GM21717 (cell line): Measurements from ENCODE around the gene ABCG2.

Experiments used
- ATAC-seq: cut with Tn5 transposase; IDR thresholded peaks from one replicate; pipeline ENCODE4 v1.9.1; 2021; ENCODE audit warnings: mild to moderate bottlenecking, moderate library complexity; ENCODE audit not compliant: unreplicated experiment

The ABCG2 gene

GRCh38 chr4:88158489-88159228 lies at the start of gene ABCG2:
TSS of gene ABCG2 (minus strand) at chr4:88158639. CDS start at chr4:88139995, 18,644 bp downstream.
- peak; percentile 58 for ATAC-seq

GRCh38 chr4:88208156-88208555 lies 49.7 kb upstream of the ABCG2 start:
- ATAC-seq = no peak

GRCh38 chr4:88207171-88207570 lies 48.7 kb upstream of the ABCG2 start:
- no peak for ATAC-seq

GRCh38 chr4:88204882-88205281 lies 46.4 kb upstream of the ABCG2 start:
- no peak for ATAC-seq

- no peak for ATAC-seq
Measured at GRCh38 chr4:88202443-88202842, 44.0 kb upstream of the ABCG2 start.

GRCh38 chr4:88200186-88200585 lies 41.7 kb upstream of the ABCG2 start:
- no peak for ATAC-seq

GRCh38 chr4:88196523-88197185 lies 38.2 kb upstream of the ABCG2 start:
- no peak for ATAC-seq

- no peak for ATAC-seq
Measured at GRCh38 chr4:88196013-88196365, 37.5 kb upstream of the ABCG2 start.

GRCh38 chr4:88195328-88196012 lies 37.0 kb upstream of the ABCG2 start:
- ATAC-seq = no peak

- no peak for ATAC-seq
Measured at GRCh38 chr4:88191404-88191803, 33.0 kb upstream of the ABCG2 start.

GRCh38 chr4:88189881-88190585 lies 31.6 kb upstream of the ABCG2 start:
- ATAC-seq = no peak

- no peak for ATAC-seq
Measured at GRCh38 chr4:88189418-88189738, 30.9 kb upstream of the ABCG2 start.

- ATAC-seq = no peak
Measured at GRCh38 chr4:88188738-88189417, 30.4 kb upstream of the ABCG2 start.

- ATAC-seq = no peak
Measured at GRCh38 chr4:88187766-88188165, 29.3 kb upstream of the ABCG2 start.

- no peak for ATAC-seq
Measured at GRCh38 chr4:88185906-88186305, 27.5 kb upstream of the ABCG2 start.

GRCh38 chr4:88179261-88179660 lies 20.8 kb upstream of the ABCG2 start:
- no peak for ATAC-seq

- no peak for ATAC-seq
Measured at GRCh38 chr4:88178626-88179231, 20.3 kb upstream of the ABCG2 start.

- ATAC-seq = no peak
Measured at GRCh38 chr4:88177983-88178625, 19.7 kb upstream of the ABCG2 start.

- ATAC-seq = no peak
Measured at GRCh38 chr4:88172987-88173386, 14.5 kb upstream of the ABCG2 start.

- no peak for ATAC-seq
Measured at GRCh38 chr4:88171206-88171605, 12.8 kb upstream of the ABCG2 start.
